Measurements from ENCODE around the gene MBD3L2B.
"Not testable (repeated sequence)": the region's sequence is repeated elsewhere in the genome, so short reads cannot be mapped to it uniquely, and the experiment has no call there.

MBD3L2B gene

DNA sequence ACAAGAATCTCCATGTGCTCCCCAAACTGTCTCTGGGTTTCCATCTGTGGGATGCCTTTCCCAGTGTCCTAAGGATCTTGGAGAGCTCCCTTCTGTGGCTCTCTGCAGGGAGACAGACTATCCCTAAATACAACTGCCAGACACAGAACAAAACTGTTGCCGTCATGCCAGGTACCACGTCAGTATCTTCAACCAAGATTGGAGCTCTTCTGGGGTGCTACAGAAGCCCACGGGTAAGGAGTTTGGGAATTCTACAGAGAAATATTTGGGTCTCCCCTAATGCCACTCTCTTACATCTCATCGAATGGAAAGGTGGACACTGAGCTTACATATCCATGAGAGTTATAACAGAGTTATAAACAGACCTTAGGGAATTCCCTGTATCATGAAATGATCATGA lies 42.1 kb upstream of the MBD3L2B start:
- DNase-seq (ENCODE audit: low read depth), result no peak
- TF ChIP-seq, protein P1, sequence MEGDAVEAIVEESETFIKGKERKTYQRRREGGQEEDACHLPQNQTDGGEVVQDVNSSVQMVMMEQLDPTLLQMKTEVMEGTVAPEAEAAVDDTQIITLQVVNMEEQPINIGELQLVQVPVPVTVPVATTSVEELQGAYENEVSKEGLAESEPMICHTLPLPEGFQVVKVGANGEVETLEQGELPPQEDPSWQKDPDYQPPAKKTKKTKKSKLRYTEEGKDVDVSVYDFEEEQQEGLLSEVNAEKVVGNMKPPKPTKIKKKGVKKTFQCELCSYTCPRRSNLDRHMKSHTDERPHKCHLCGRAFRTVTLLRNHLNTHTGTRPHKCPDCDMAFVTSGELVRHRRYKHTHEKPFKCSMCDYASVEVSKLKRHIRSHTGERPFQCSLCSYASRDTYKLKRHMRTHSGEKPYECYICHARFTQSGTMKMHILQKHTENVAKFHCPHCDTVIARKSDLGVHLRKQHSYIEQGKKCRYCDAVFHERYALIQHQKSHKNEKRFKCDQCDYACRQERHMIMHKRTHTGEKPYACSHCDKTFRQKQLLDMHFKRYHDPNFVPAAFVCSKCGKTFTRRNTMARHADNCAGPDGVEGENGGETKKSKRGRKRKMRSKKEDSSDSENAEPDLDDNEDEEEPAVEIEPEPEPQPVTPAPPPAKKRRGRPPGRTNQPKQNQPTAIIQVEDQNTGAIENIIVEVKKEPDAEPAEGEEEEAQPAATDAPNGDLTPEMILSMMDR (conservative IDR thresholded peaks at IDR 0.05; ENCODE audit: low read depth, low read length), result no peak
- no peak overlapping the region for H3K4me3 ChIP-seq (ENCODE audit: low read depth, low read length)

DNA sequence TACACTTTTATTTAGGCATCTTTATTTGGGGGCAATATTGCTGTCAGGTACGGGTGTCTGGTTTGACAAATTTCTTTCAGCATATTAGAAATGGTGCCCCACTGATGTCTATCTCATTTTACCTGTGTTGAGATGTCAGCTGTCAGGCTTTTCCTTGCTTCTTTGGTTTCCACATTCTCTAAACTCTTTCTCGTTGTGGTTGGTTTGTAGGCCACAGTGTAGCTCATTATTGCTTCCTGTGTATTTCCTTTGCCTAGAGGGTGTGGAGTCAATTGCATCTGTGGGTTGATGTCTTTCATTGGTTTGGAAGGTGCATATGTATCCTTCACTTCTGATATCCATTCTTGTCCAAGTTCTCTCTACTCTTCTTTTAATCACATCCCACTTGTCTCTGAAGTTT lies 38.7 kb upstream of the MBD3L2B start:
- DNase-seq (ENCODE audit: low read depth); H3K4me3 ChIP-seq (ENCODE audit: low read depth, low read length): not testable (repeated sequence)

DNA sequence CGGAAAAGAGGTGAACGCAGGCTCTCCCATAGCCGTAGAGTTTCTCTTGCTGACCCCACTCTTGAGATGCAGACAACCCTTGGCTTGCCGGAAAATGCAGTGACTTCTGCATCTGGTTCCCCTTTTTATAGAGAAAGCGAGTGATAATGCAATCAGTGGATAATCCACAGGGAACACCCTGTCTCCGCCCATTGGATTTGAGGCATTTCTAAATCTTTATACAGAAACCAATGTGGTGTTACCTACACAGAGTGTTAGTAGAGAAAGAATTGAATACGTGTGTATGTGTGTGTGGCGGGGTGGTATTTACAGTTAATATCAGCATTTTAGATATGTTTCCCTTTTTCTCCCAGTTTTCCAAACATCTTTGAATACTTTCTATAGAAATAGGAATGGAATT lies 37.3 kb upstream of the MBD3L2B start, which contains the start of gene MBD3L3:
MBD3L3 (minus strand) TSS at position 101 of the 400 bp plus-strand sequence; CDS start at position 30, 71 bp downstream.
- not testable (repeated sequence) for H3K4me3 ChIP-seq (ENCODE audit: low read depth, low read length); DNase-seq (ENCODE audit: low read depth)

DNA sequence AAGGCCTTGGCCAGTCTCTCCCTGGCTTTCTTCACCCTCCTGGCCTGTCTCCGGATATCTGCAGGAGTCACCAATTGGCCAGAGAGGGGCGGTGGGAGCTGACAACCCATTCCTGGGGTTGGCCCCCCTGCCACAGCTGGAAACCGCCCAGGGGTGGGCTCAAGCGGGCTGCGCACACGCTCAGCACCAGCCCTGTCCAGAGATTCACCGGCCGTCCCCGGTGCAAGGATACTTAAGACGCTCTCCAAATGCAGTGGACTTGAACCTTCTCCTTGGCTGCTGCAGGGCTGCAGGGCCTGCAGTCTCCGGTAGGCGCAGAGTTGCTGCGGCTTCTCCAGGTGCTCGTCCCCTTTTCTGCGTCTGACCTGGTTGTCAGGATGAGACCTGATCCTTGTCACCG lies 35.1 kb upstream of the MBD3L2B start:
- not testable (repeated sequence) for H3K4me3 ChIP-seq (ENCODE audit: low read depth, low read length); DNase-seq (ENCODE audit: low read depth)

DNA sequence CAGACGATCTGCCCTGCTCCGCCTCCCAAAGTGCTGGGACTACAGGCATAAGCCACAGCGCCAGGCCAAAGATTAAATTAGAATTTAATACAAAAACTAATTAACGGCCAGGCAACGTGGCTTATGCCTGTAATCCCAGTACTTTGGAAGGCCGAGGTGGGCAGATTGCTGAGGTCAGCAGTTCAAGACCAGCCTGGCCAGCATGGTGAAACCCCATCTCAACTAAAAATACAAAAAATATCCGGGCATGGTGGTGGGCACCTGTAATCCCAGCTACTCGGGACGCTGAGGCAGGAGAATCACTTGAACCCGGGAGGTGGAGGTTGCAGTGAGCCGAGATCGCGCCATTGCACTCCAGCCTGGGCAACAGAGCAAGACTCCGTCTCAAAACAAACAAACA lies 34.4 kb upstream of the MBD3L2B start:
- DNase-seq (ENCODE audit: low read depth), result not testable (repeated sequence)

DNA sequence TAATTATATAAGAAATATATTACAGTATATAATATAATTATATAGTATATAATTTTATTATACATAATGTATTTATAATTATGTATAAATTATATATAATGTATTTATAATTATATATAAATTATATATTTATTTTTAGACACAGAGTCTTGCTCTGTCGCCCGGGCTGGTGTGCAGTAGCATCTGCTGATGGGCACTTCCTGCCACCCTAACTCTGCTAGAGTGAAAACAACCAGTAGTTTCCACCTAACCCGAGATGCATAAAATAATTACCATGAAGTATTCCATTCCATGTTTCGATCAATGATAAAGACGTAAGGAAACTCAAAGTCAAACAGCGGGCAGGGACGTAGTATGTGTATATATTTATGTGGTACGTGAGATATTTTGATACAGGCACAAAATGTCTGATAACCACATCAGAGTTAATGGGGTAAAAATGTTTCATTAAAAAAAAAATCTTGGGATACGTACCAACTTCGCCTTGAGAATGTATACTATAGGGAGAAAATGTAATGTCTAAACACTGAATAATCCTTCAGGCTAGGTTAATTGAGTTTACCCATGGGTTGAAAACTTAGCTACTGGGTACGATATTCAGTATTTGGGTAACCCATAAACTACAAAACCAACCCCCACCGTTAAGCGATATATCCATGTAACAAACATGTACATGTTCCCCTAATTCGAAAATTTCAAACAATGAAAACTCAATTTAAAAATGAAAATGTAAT lies 33.6 kb upstream of the MBD3L2B start:
- DNase-seq (ENCODE audit: low read depth); H3K4me3 ChIP-seq (ENCODE audit: low read depth, low read length): not testable (repeated sequence)

More for the DNA sequence above, 34.4 kb upstream of the MBD3L2B start:
- H3K4me3 ChIP-seq (ENCODE audit: low read depth, low read length), result not testable (repeated sequence)

DNA sequence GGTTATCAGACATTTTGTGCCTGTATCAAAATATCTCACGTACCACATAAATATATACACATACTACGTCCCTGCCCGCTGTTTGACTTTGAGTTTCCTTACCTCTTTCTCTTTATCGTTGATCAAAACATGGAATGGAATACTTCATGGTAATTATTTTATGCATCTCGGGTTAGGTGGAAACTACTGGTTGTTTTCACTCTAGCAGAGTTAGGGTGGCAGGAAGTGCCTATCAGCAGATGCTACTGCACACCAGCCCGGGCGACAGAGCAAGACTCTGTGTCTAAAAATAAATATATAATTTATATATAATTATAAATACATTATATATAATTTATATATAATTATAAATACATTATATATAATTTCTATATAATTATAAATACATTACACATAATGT lies 31.7 kb upstream of the MBD3L2B start:
- DNase-seq (ENCODE audit: low read depth); H3K4me3 ChIP-seq (ENCODE audit: low read depth, low read length): not testable (repeated sequence)

DNA sequence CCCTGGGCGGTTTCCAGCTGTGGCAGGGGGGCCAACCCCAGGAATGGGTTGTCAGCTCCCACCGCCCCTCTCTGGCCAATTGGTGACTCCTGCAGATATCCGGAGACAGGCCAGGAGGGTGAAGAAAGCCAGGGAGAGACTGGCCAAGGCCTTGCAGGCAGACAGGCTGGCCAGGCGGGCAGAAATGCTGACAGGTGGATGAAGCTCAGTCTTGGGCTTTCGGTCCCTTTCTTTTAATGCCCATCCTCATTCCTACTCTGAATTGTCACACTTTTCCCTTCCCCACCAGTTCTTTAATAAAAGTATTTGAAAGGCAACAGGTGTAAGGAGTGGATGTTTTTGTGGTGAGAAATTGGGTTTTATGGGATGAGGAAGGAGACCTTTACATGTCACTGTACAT lies 30.2 kb upstream of the MBD3L2B start:
- DNase-seq (ENCODE audit: low read depth); H3K4me3 ChIP-seq (ENCODE audit: low read depth, low read length): not testable (repeated sequence)

DNA sequence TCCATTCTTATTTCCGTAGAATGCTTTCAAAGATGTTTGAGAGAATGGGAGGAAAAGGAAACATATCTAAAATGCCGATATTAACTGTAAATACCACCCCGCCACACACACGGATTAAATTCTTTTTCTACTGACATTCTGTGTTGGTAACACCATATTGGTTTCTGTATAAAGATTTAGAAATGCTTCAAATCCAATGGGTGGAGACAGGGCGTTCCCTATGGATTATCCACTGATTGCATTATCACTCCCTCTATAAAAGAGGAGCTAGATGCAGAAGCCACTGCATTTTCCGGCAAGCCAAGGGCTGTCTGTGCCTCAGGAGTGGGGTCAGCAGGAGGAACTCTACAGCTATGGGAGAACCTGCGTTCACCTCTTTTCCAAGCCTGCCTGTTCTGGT lies 27.8 kb upstream of the MBD3L2B start, which contains the start of gene MBD3L2:
MBD3L2 (plus strand) TSS at position 301 of the 400 bp plus-strand sequence; CDS start at position 354, 53 bp downstream.
- not testable (repeated sequence) for DNase-seq (ENCODE audit: low read depth); H3K4me3 ChIP-seq (ENCODE audit: low read depth, low read length)

DNA sequence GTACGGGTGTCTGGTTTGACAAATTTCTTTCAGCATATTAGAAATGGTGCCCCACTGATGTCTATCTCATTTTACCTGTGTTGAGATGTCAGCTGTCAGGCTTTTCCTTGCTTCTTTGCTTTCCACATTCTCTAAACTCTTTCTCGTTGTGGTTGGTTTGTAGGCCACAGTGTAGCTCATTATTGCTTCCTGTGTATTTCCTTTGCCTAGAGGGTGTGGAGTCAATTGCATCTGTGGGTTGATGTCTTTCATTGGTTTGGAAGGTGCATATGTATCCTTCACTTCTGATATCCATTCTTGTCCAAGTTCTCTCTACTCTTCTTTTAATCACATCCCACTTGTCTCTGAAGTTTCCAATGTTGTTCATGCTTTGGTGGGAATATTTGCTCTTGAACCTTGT lies 20.3 kb upstream of the MBD3L2B start:
- DNase-seq (ENCODE audit: low read depth); H3K4me3 ChIP-seq (ENCODE audit: low read depth, low read length): not testable (repeated sequence)

DNA sequence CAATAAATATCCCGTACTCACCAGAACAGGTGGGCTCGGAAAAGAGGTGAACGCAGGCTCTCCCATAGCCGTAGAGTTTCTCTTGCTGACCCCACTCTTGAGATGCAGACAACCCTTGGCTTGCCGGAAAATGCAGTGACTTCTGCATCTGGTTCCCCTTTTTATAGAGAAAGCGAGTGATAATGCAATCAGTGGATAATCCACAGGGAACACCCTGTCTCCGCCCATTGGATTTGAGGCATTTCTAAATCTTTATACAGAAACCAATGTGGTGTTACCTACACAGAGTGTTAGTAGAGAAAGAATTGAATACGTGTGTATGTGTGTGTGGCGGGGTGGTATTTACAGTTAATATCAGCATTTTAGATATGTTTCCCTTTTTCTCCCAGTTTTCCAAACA lies 18.8 kb upstream of the MBD3L2B start, which contains the start of gene MBD3L4:
MBD3L4 (minus strand) TSS at position 101 of the 400 bp plus-strand sequence; CDS start at position 66, 35 bp downstream.
- not testable (repeated sequence) for DNase-seq (ENCODE audit: low read depth)

DNA sequence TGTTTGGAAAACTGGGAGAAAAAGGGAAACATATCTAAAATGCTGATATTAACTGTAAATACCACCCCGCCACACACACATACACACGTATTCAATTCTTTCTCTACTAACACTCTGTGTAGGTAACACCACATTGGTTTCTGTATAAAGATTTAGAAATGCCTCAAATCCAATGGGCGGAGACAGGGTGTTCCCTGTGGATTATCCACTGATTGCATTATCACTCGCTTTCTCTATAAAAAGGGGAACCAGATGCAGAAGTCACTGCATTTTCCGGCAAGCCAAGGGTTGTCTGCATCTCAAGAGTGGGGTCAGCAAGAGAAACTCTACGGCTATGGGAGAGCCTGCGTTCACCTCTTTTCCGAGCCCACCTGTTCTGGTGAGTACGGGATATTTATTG lies 9.0 kb upstream of the MBD3L2B start, which contains the start of gene MBD3L5:
MBD3L5 (plus strand) TSS at position 301 of the 400 bp plus-strand sequence; CDS start at position 335, 34 bp downstream.
- not testable (repeated sequence) for H3K4me3 ChIP-seq (ENCODE audit: low read depth, low read length); DNase-seq (ENCODE audit: low read depth)

More for the DNA sequence above, 18.8 kb upstream of the MBD3L2B start, which contains the start of gene MBD3L4:
- not testable (repeated sequence) for H3K4me3 ChIP-seq (ENCODE audit: low read depth, low read length)

DNA sequence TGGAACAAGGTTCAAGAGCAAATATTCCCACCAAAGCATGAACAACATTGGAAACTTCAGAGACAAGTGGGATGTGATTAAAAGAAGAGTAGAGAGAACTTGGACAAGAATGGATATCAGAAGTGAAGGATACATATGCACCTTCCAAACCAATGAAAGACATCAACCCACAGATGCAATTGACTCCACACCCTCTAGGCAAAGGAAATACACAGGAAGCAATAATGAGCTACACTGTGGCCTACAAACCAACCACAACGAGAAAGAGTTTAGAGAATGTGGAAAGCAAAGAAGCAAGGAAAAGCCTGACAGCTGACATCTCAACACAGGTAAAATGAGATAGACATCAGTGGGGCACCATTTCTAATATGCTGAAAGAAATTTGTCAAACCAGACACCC lies 7.6 kb upstream of the MBD3L2B start:
- not testable (repeated sequence) for DNase-seq (ENCODE audit: low read depth)

DNA sequence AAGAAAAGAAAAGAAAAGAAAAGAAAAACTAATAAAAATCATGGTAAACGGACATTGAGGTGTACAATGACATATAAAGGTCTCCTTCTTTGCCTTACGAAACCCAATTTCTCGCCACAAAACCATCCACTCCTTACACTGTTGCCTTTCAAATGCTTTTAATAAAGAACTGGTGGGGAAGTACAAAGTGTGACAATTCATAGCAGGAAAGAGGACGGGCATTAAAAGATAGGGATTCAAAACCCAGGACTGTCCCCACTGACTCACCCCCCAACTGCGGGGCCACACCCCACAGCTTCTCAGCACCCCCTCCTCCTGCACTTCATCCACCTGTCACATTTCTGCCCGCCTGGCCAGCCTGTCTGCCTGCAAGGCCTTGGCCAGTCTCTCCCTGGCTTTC lies 2.4 kb downstream of the MBD3L2B start:
- no peak for DNase-seq (ENCODE audit: low read depth)
- no peak overlapping the region for H3K4me3 ChIP-seq (ENCODE audit: low read depth, low read length)
- TF ChIP-seq, protein P1 (conservative IDR thresholded peaks at IDR 0.05; ENCODE audit: low read depth, low read length), result no peak

More for the DNA sequence above, 7.6 kb upstream of the MBD3L2B start:
- H3K4me3 ChIP-seq (ENCODE audit: low read depth, low read length), result not testable (repeated sequence)
